H1 (cell line): ENCODE data around the gene NSUN7. TPM values are rescaled to one million over a fixed set of nuclear protein-coding genes. Genes with fewer than 3 reads are reported as not detected.

Experiments
- CTCF ChIA-PET: fragments of 300-600 bp; sonication (Branson Sonifier 250); formaldehyde crosslinking; loops from one replicate; lab custom pipeline; 2021; ENCODE audit not compliant: partially characterized antibody; lab: Charles Lee
- POLR2A ChIA-PET: fragments of 300-600 bp; sonication (Branson Sonifier 250); formaldehyde crosslinking; loops from one replicate; lab custom pipeline; 2021; ENCODE audit warnings: inconsistent platforms; ENCODE audit not compliant: partially characterized antibody; lab: Charles Lee
- DNase-seq, 2 experiments: peaks; one replicate each; pipeline versions ENCODE4 v3.0.0 to v3.0.0-alpha.2; 2010 to 2022; ENCODE audit warnings: low spot score in 2 of 2, low read depth in 1 of 2, mixed read lengths in 1 of 2
- FAIRE-seq: peaks from 2 replicates; lab custom pipeline; 2011; peaks lifted over from hg19 to GRCh38; lab: Jason Lieb, UNC
- H2AFZ ChIP-seq: 2 replicates; pipeline ENCODE4 v1.8.1; 2012; ENCODE audit warnings: low read length, inconsistent platforms
- H2AK5ac ChIP-seq: 2 replicates; pipeline ENCODE4 v1.6.1; 2013; ENCODE audit warnings: low read depth, low read length
- H2BK120ac ChIP-seq: replicated peaks from 2 replicates; pipeline ENCODE3; 2013; ENCODE audit warnings: low read depth, low read length, inconsistent platforms
- H2BK12ac ChIP-seq: 2 replicates; pipeline ENCODE4 v1.6.1; 2013; ENCODE audit warnings: low read depth, low read length
- H2BK15ac ChIP-seq: 2 replicates; pipeline ENCODE4 v1.6.1; 2013; ENCODE audit warnings: low read length
- H2BK20ac ChIP-seq: 2 replicates; pipeline ENCODE4 v1.6.1; 2013; ENCODE audit warnings: low read length
- H2BK5ac ChIP-seq: 2 replicates; pipeline ENCODE4 v1.6.1; 2013; ENCODE audit warnings: low read depth, low read length
- H3K14ac ChIP-seq: 2 replicates; pipeline ENCODE4 v1.6.1; 2013; ENCODE audit warnings: inconsistent platforms; ENCODE audit not compliant: insufficient read length
- H3K18ac ChIP-seq: 2 replicates; pipeline ENCODE4 v1.6.1; 2013; ENCODE audit warnings: low read length; ENCODE audit errors: extremely low read depth
- H3K23ac ChIP-seq: 2 replicates; pipeline ENCODE4 v1.6.1; 2013; ENCODE audit warnings: inconsistent platforms; ENCODE audit not compliant: insufficient read length
- H3K23me2 ChIP-seq: 2 replicates; pipeline ENCODE4 v1.6.1; 2013; ENCODE audit warnings: low read depth, low read length
- H3K27ac ChIP-seq: 2 replicates; pipeline ENCODE4 v1.6.1; 2011; ENCODE audit warnings: low read depth, low read length, inconsistent platforms
- H3K27me3 ChIP-seq, 4 experiments: replicated peaks in 1 of 4; 1 replicate in 1 of 4; 2 replicates in 3 of 4; pipeline versions ENCODE4 v1.6.1 to v1.8.1; 2011 to 2013; ENCODE audit warnings: low read length in 3 of 4, mild to moderate bottlenecking in 3 of 4, inconsistent platforms in 2 of 4, mixed read lengths in 2 of 4, moderate library complexity in 1 of 4; ENCODE audit not compliant: control insufficient read depth in 3 of 4, insufficient read depth in 3 of 4; ENCODE audit errors: extremely low read depth in 1 of 4
- H3K36me3 ChIP-seq, 4 experiments: 2 replicates each; pipeline versions ENCODE4 v1.6.1 to v1.8.1; 2011 to 2013; ENCODE audit warnings: mild to moderate bottlenecking in 4 of 4, low read length in 3 of 4, moderate library complexity in 2 of 4, control low read depth in 1 of 4, inconsistent platforms in 1 of 4; ENCODE audit not compliant: insufficient read depth in 4 of 4, control insufficient read depth in 2 of 4
- H3K4ac ChIP-seq: replicated peaks from 2 replicates; pipeline ENCODE3; 2013; ENCODE audit warnings: low read length, low read depth, mixed read lengths, inconsistent platforms; ENCODE audit not compliant: insufficient read length
- H3K4me1 ChIP-seq, 4 experiments: replicated peaks in 1 of 4; 1 replicate in 1 of 4; 2 replicates in 3 of 4; pipeline versions ENCODE4 v1.6.1 to v1.8.1; 2011 to 2013; ENCODE audit warnings: low read length in 3 of 4, inconsistent platforms in 2 of 4, mixed read lengths in 1 of 4; ENCODE audit not compliant: insufficient read depth in 4 of 4, control insufficient read depth in 3 of 4
- H3K4me2 ChIP-seq, 2 experiments: 2 replicates each; pipeline versions ENCODE4 v1.6.1 to v1.8.1; 2011 to 2013; ENCODE audit warnings: low read depth in 2 of 2, low read length in 2 of 2, control low read depth in 1 of 2, inconsistent platforms in 1 of 2, mild to moderate bottlenecking in 1 of 2; ENCODE audit not compliant: insufficient read depth in 1 of 2
- H3K4me3 ChIP-seq, 4 experiments: fragments of 200-600, 300-600 bp in 1 of 4; sonication (generic), shearing (Covaris generic), sonication (Bioruptor Twin) in 1 of 4; 2 replicates each; pipeline versions ENCODE4 v1.5.1 to v1.8.1; 2011 to 2016; ENCODE audit warnings: low read length in 4 of 4, low read depth in 3 of 4, control low read depth in 2 of 4, inconsistent platforms in 2 of 4, mild to moderate bottlenecking in 2 of 4, mixed read lengths in 1 of 4, moderate library complexity in 1 of 4; ENCODE audit not compliant: insufficient read depth in 2 of 4; ENCODE audit errors: extremely low read depth in 1 of 4
- H3K56ac ChIP-seq: replicated peaks from 2 replicates; pipeline ENCODE3; 2013; ENCODE audit warnings: low read depth, mild to moderate bottlenecking, mixed read lengths, low read length, inconsistent platforms; ENCODE audit not compliant: insufficient read length
- H3K79me1 ChIP-seq: 2 replicates; pipeline ENCODE4 v1.6.1; 2013; ENCODE audit warnings: low read depth, low read length, control low read depth
- H3K79me2 ChIP-seq, 2 experiments: 2 replicates each; pipeline versions ENCODE4 v1.6.1 to v1.8.1; 2012 to 2013; ENCODE audit warnings: low read length in 2 of 2, mild to moderate bottlenecking in 2 of 2, inconsistent platforms in 1 of 2; ENCODE audit not compliant: insufficient read depth in 2 of 2, control insufficient read depth in 1 of 2
- H3K9ac ChIP-seq, 4 experiments: replicated peaks in 1 of 4; 1 replicate in 1 of 4; 2 replicates in 3 of 4; pipeline versions ENCODE4 v1.6.1 to v1.8.1; 2011 to 2013; ENCODE audit warnings: low read depth in 3 of 4, low read length in 3 of 4, control low read depth in 2 of 4, mild to moderate bottlenecking in 2 of 4, moderate library complexity in 2 of 4, inconsistent platforms in 1 of 4; ENCODE audit errors: extremely low read depth in 1 of 4
- H3K9me3 ChIP-seq, 2 experiments: 2 replicates each; pipeline versions ENCODE4 v1.6.1 to v1.8.1; 2012 to 2013; ENCODE audit warnings: mild to moderate bottlenecking in 2 of 2, moderate library complexity in 2 of 2, control low read depth in 1 of 2, inconsistent platforms in 1 of 2, low read depth in 1 of 2, low read length in 1 of 2, mixed read lengths in 1 of 2; ENCODE audit not compliant: insufficient read depth in 2 of 2
- H4K20me1 ChIP-seq, 2 experiments: replicated peaks in 1 of 2; 2 replicates each; pipeline versions ENCODE3 to v1.8.1; 2011 to 2013; ENCODE audit warnings: inconsistent platforms in 2 of 2, low read length in 2 of 2, mild to moderate bottlenecking in 1 of 2; ENCODE audit not compliant: insufficient read depth in 2 of 2, control insufficient read depth in 1 of 2
- H4K5ac ChIP-seq: 2 replicates; pipeline ENCODE4 v1.6.1; 2013; ENCODE audit warnings: low read length, low read depth, mixed read lengths, inconsistent platforms; ENCODE audit not compliant: insufficient read length
- H4K8ac ChIP-seq: 2 replicates; pipeline ENCODE4 v1.8.0; 2013; ENCODE audit warnings: mild to moderate bottlenecking, moderate library complexity, low read length, inconsistent platforms; ENCODE audit not compliant: insufficient read depth; ENCODE audit errors: extremely low read depth
- H4K91ac ChIP-seq: replicated peaks from 2 replicates; pipeline ENCODE3; 2013; ENCODE audit warnings: low read length, mixed read lengths, inconsistent platforms; ENCODE audit not compliant: insufficient read length
- GABPA ChIP-seq: IDR thresholded peaks from 2 replicates; pipeline ENCODE4 v1.6.1; 2011; ENCODE audit warnings: mild to moderate bottlenecking, low read length, moderate library complexity, borderline replicate concordance; ENCODE audit not compliant: insufficient read depth
- KDM4A ChIP-seq: IDR thresholded peaks from one replicate; pipeline ENCODE4 v1.7.1; 2012; ENCODE audit warnings: low read depth, mild to moderate bottlenecking, moderate library complexity, low read length, inconsistent platforms; ENCODE audit not compliant: severe bottlenecking
- NRF1 ChIP-seq: IDR thresholded peaks from 2 replicates; pipeline ENCODE4 v1.6.1; 2011; ENCODE audit warnings: mild to moderate bottlenecking, low read depth, low read length, improper control_type of control experiment
- PHF8 ChIP-seq: fragments of 200-600 bp; sonication (generic); conservative IDR thresholded peaks from 2 replicates; pipeline ENCODE4 v1.7.1; 2012; ENCODE audit warnings: low read depth, mild to moderate bottlenecking, inconsistent platforms, low read length, moderate library complexity
- POLR2A ChIP-seq, 2 experiments: IDR thresholded peaks; 1 replicate in 1 of 2; 2 replicates in 1 of 2; pipeline ENCODE4 v1.6.1; 2011; ENCODE audit warnings: low read depth in 2 of 2, low read length in 2 of 2, mild to moderate bottlenecking in 2 of 2; ENCODE audit errors: control extremely low read depth in 1 of 2
- SUZ12 ChIP-seq: fragments of 200-600 bp; sonication (generic); IDR thresholded peaks from 2 replicates; pipeline ENCODE4 v1.6.1; 2012; ENCODE audit warnings: mild to moderate bottlenecking, inconsistent platforms, low read length, moderate library complexity, mixed read lengths
- WGBS, 2 experiments: shearing (Covaris generic) in 1 of 2; methylation state at CpG; one replicate each; pipeline versions ENCODE4 v1.1.6 to v1.1.7; 2013 to 2015; ENCODE audit warnings: low lambda C conversion rate in 2 of 2, mixed read lengths in 2 of 2, inconsistent platforms in 1 of 2, low coverage in 1 of 2, missing lambda C conversion rate in 1 of 2; ENCODE audit not compliant: insufficient replicate concordance in 2 of 2, insufficient coverage in 1 of 2, insufficient read length in 1 of 2; ENCODE audit errors: extremely low coverage in 1 of 2, missing lambda C conversion rate in 1 of 2; 5-methylcytosine and 5-hydroxymethylcytosine counted together
- polyA plus RNA-seq, 7 experiments: library from polyadenylated mRNA; depleted of rRNA in 3 of 7; stranded (reverse) in 5 of 7; unstranded in 2 of 7; fragments of >200 nt in 5 of 7; fragments of 200-250 nt in 2 of 7; gene quantifications; 1 replicate in 5 of 7; 2 replicates in 1 of 7; 4 replicates in 1 of 7; pipeline versions ENCODE4 v1.2.1 to v1.2.3, GENCODE V29; 2011 to 2013; ENCODE audit warnings: missing spikeins in 2 of 7, mixed read lengths in 2 of 7
- total RNA-seq: library from RNA; stranded (reverse); fragmentation: NEBNext Ultra II Directional; extraction: Animal tissue kit (Norgen Biotek cat#: 25700); gene quantifications from 2 replicates; pipeline ENCODE4 v1.2.1, GENCODE V29; 2021

The NSUN7 gene
- total and polyA plus RNA-seq, 2 of the 8 experiments (the other 6 are each of a cell fraction or from before 2014, with no cell fraction given), result 8.8 to 24.4 TPM

DNA sequence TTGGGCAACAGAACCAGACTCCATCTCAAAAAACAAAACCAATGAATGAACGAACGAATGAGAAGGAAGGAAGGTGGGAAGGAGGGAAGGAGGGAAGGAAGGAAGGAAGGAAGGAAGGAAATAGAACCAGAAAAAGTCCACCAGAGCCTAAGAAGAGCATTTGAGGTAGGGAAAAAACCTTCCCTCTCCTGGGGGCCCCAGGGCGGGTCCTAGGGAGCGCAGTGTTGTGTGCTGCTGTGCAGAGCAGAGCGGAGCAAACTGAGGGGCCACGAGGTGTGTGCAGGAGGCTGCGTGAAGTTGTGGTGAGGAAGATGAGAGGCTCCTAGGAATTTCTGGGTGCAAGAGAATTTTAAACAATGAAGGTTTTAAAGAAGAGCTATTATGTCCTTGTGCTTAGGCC is 16.0 kb upstream of the NSUN7 start:
- ChIA-PET CTCF (interaction anchor here (0.6 to 1.6 kb wide), 5 partner anchors 76 to 1343 kb away, joined by 3 to 4 read pairs (median 3); no protein-coding TSS in a partner anchor), POLR2A (no interaction called here)
- FAIRE-seq, result no peak
- Histone ChIP-seq H4K5ac (no peak overlapping the region), H3K18ac (no peak overlapping the region), H2BK120ac (no peak overlapping the region), H2BK20ac (no peak overlapping the region), H2BK5ac (no peak overlapping the region), H3K9me3 (no peaks in the 10 kb centered on the region), H2AK5ac (no peak overlapping the region), H2BK15ac (no peak overlapping the region), H3K14ac (no peak overlapping the region), H3K4ac (no peak overlapping the region), H4K20me1 (no peaks in the 10 kb centered on the region), H3K4me3 (no peak overlapping the region), H3K9ac (no peak overlapping the region), H3K23me2 (no peaks in the 10 kb centered on the region), H3K79me2 (no peaks in the 10 kb centered on the region), H2AFZ (no peak overlapping the region), H3K4me1 (peaks cover 0 to 2% (median 0%) of the 10 kb centered on the region in 4 experiments; a peak in 1 of 7 replicates), H3K56ac (no peak overlapping the region), H4K91ac (no peak overlapping the region), H2BK12ac (no peak overlapping the region), H3K79me1 (no peaks in the 10 kb centered on the region), H3K4me2 (no peak overlapping the region), H3K27me3 (no peaks in the 10 kb centered on the region), H3K23ac (no peak overlapping the region), H4K8ac (no peak overlapping the region)
- WGBS, 2 experiments, result 85% methylated on average over 7 of the region's 7 CpGs; no CpG with 5 or more reads in 1 of the 2 experiments
- no peak for TF ChIP-seq KDM4A
- TF ChIP-seq GABPA, result no peak
- no peak for TF ChIP-seq POLR2A (IDR thresholded peaks at IDR 0.05; ENCODE audit: control extremely low read depth in 1 of 2, low read depth in 2 of 2, low read length in 2 of 2)
- no peak for TF ChIP-seq SUZ12
- TF ChIP-seq NRF1, result no peak
- no peak for TF ChIP-seq PHF8
- TF ChIP-seq, all 59 proteins: peak for 0
- DNase-seq, result no peak
- no peaks in the 10 kb centered on the region for H3K36me3 ChIP-seq
- H3K27ac ChIP-seq, result no peak overlapping the region
